Measurements from ENCODE around the gene SFXN5. TPM values are rescaled to one million over a fixed set of nuclear protein-coding genes. Genes with fewer than 3 reads are reported as not detected.

Gene SFXN5
- total RNA-seq, 1 donor from 2014 or later = 15.4 TPM

DNA sequence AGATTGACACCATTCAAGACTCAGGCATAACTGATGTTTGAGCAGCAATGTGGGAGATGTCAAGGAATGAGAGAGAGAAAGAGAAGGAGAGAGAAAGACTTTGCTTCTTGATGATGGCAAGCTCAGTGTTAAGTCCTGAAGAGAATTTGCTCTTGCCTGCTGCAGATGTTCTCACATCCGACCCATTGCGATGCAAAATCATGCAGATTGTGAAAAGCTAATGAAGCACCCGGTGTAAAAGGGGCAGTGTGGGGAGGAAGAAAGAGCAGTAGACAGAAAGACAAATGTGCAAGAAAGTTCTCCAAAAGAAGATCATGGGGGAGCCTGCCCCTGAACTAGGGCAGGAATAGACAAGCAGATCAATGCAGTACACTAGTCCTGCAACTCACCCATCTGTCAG, 96.5 kb downstream of the SFXN5 start:
- Histone ChIP-seq H3K36me3 (no peaks in the 10 kb centered on the region), H3K9me3 (no peaks in the 10 kb centered on the region), H3K27me3 (ENCODE audit: low read depth) (no peaks in the 10 kb centered on the region), H3K27ac (no peak overlapping the region), H3K4me1 (no peaks in the 10 kb centered on the region), H3K4me3 (no peak overlapping the region)
- TF ChIP-seq, protein P1, sequence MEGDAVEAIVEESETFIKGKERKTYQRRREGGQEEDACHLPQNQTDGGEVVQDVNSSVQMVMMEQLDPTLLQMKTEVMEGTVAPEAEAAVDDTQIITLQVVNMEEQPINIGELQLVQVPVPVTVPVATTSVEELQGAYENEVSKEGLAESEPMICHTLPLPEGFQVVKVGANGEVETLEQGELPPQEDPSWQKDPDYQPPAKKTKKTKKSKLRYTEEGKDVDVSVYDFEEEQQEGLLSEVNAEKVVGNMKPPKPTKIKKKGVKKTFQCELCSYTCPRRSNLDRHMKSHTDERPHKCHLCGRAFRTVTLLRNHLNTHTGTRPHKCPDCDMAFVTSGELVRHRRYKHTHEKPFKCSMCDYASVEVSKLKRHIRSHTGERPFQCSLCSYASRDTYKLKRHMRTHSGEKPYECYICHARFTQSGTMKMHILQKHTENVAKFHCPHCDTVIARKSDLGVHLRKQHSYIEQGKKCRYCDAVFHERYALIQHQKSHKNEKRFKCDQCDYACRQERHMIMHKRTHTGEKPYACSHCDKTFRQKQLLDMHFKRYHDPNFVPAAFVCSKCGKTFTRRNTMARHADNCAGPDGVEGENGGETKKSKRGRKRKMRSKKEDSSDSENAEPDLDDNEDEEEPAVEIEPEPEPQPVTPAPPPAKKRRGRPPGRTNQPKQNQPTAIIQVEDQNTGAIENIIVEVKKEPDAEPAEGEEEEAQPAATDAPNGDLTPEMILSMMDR (IDR thresholded peaks at IDR 0.05) = no peak
- DNase-seq = no peak
- intact Hi-C loops (cut with DNase I) = no loop called here
- no peak for ATAC-seq

DNA sequence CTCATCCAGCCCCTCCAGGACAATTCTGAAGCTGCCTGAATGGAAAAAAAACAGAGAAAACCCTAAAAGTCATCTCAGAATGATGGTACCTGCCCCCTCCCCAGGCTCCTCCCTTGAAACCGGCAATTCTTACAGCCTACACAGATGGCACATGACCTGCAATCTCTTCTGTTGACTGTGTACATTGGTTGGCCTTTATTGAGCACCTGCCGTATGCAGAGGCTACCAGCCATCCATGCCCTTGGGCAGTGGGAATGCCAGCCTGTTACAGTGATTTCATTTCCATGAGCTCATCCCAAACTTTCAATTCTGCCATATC, 97.1 kb downstream of the SFXN5 start:
- TF ChIP-seq, protein P1 (IDR thresholded peaks at IDR 0.05) = no peak
- no peak overlapping the region for H3K4me3 ChIP-seq
- H3K27me3 ChIP-seq (ENCODE audit: low read depth) = no peaks in the 10 kb centered on the region
- H3K9me3 ChIP-seq = no peaks in the 10 kb centered on the region
- ATAC-seq = no peak
- DNase-seq = peak; percentile 6
- H3K4me1 ChIP-seq = no peaks in the 10 kb centered on the region
- H3K27ac ChIP-seq = no peak overlapping the region
- intact Hi-C loops (cut with DNase I) = no loop called here
- H3K36me3 ChIP-seq = no peaks in the 10 kb centered on the region

DNA sequence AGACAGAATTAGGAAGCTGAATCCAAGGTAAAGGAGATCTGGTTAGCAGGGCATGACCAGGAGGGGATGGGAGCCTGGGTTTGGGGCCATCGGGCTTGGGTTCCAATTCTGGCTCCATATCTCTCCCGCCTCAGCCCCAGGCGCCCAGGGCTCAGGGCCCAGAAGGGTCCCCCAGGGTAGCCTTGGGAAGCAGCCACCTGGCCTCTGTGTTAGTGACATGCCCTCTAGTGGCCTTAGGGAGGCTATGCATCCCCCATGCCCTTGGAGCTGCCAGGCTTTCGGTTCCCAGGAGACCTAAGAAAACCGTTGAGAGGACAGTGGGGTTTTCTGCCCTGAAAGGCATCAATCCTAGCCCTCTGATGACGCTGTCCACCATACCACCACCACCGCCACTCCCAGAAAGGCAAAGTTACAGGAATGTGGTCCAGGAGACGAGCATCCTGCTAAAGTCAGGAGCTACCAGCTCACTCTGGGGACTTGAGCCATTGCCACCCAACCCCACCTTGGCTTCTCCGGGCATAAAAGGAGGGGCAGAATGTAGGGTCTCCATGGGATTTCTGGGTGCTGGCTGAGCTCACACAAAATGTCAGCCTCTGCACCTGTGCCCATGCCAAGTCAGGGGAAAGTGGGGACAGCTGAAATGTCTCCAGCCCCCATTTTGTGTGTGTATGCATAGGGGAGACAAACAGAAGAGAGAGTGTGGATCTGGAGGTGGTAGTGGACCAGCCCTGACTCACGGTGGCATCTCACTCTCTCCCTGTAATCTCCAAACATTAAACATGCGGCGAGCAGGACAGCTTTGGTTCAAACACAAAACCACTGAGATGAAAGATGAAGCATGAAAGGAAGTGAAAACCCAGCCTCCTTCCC, 97.7 kb downstream of the SFXN5 start:
- Histone ChIP-seq H3K4me1 (no peaks in the 10 kb centered on the region), H3K27ac (no peak overlapping the region), H3K4me3 (no peak overlapping the region), H3K36me3 (no peaks in the 10 kb centered on the region), H3K9me3 (no peaks in the 10 kb centered on the region), H3K27me3 (ENCODE audit: low read depth) (no peaks in the 10 kb centered on the region)
- ATAC-seq (peak; percentile 77 to 85), DNase-seq (no peak)
- intact Hi-C loops (cut with DNase I) = no loop called here
- TF ChIP-seq, protein P1 (IDR thresholded peaks at IDR 0.05) = peak; percentile 72

DNA sequence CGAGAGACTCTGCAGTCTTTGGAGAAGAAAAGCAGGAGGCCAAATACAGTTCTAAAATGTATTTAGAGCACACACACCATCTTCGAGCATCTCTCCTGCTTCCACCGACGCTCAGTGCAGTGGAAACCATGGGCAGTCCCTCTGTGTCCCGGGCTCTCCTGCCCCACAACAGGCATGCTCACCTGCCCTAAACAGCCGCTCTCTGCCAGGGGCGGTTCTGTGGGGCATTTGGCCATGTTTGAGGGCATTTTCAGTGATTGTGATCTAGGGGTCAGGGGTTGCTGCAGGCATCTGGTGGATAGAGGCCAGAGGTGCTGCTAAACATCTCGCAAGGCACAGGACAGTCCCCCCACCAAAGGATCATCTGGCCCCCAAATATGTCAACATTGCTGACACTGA, 98.4 kb downstream of the SFXN5 start:
- intact Hi-C loops (cut with DNase I) = no loop called here
- no peaks in the 10 kb centered on the region for H3K9me3 ChIP-seq
- no peak overlapping the region for H3K27ac ChIP-seq
- H3K4me3 ChIP-seq = no peak overlapping the region
- DNase-seq (no peak), ATAC-seq (no peak)
- H3K27me3 ChIP-seq (ENCODE audit: low read depth) = no peaks in the 10 kb centered on the region
- no peaks in the 10 kb centered on the region for H3K36me3 ChIP-seq
- TF ChIP-seq, protein P1 (IDR thresholded peaks at IDR 0.05) = no peak
- no peaks in the 10 kb centered on the region for H3K4me1 ChIP-seq

DNA sequence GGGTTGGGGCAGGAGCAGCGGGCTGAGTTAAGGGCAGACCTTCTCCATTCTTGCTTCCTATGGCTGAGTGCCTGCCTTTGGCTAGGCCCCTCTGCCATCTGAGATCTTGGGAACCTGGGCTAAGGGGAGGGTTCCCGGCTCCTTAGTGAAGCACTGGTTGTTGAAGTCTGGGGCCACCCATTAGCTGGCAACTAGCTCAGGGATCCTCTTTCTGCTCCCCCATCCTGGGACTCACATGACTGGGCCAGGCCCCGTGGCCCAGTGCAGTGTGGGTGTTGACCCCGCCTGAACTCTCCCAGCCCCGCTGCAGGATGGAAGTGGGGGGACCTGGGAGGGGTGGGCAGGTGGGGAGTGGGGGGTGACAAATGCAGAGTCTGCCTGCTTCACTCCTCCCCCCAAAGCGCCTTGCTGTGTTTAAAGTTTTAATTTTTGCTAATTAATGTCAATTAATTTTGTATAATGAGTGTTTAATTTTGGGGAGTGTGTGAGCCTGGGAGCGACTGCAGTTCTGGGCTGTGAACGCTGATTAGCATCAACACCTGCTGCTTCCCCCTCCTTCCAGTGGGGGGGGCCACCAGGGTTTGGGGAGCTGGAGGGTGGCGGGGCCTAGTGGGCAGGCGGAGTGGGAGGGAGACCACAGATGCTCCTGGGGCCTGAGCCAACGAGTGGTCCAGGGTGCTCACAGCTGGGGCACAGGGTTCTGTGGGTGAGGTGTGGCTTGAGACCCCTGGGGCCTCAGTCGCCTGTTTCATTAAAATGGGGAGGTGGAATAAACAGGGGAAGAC, 99.0 kb downstream of the SFXN5 start:
- Histone ChIP-seq H3K4me3 (no peak overlapping the region), H3K9me3 (no peaks in the 10 kb centered on the region), H3K27me3 (ENCODE audit: low read depth) (no peaks in the 10 kb centered on the region), H3K27ac (no peak overlapping the region), H3K36me3 (no peaks in the 10 kb centered on the region), H3K4me1 (no peaks in the 10 kb centered on the region)
- TF ChIP-seq, protein P1 (IDR thresholded peaks at IDR 0.05) = no peak
- intact Hi-C loops (cut with DNase I) = no loop called here
- no peak for DNase-seq
- no peak for ATAC-seq

Measured in lower lobe of right lung (tissue), 2 donors.